Bronchial epithelial cell (primary cell): Measurements from ENCODE around the gene CNOT1. TPM values are rescaled to one million over a fixed set of nuclear protein-coding genes. Genes with fewer than 3 reads are reported as not detected.
"Not testable (repeated sequence)": the region's sequence is repeated elsewhere in the genome, so short reads cannot be mapped to it uniquely, and the experiment has no call there.

Source experiments
- DNase-seq: peaks from one replicate; pipeline ENCODE4 v3.0.0-alpha.2; 2010; ENCODE audit warnings: low read depth
- FAIRE-seq: peaks from 2 replicates; lab custom pipeline; 2011; peaks lifted over from hg19 to GRCh38; lab: Jason Lieb, UNC
- H3K27me3 ChIP-seq: 2 replicates; pipeline ENCODE4 v1.5.1; 2011; ENCODE audit warnings: low read length; ENCODE audit not compliant: control insufficient read depth, insufficient read depth
- H3K36me3 ChIP-seq: 2 replicates; pipeline ENCODE4 v1.5.1; 2011; ENCODE audit warnings: low read length; ENCODE audit not compliant: control insufficient read depth, insufficient read depth
- H3K4me3 ChIP-seq: 2 replicates; pipeline ENCODE4 v1.5.1; 2011; ENCODE audit warnings: mild to moderate bottlenecking, low read depth, low read length, control low read depth
- total RNA-seq: library from RNA; depleted of rRNA; stranded (reverse); fragments of >200 nt; gene quantifications from 2 replicates; pipeline ENCODE4 v1.2.1, GENCODE V29; 2014
- TF ChIP-seq, protein P1 (sequence below): IDR thresholded peaks from 2 replicates; pipeline ENCODE4 v1.5.1; 2011; ENCODE audit warnings: mild to moderate bottlenecking, moderate library complexity, low read length, control low read depth, inconsistent platforms; ENCODE audit not compliant: insufficient read depth, severe bottlenecking

CNOT1 gene
- total RNA-seq, 1 donor from 2014 or later, result 113 TPM

DNA sequence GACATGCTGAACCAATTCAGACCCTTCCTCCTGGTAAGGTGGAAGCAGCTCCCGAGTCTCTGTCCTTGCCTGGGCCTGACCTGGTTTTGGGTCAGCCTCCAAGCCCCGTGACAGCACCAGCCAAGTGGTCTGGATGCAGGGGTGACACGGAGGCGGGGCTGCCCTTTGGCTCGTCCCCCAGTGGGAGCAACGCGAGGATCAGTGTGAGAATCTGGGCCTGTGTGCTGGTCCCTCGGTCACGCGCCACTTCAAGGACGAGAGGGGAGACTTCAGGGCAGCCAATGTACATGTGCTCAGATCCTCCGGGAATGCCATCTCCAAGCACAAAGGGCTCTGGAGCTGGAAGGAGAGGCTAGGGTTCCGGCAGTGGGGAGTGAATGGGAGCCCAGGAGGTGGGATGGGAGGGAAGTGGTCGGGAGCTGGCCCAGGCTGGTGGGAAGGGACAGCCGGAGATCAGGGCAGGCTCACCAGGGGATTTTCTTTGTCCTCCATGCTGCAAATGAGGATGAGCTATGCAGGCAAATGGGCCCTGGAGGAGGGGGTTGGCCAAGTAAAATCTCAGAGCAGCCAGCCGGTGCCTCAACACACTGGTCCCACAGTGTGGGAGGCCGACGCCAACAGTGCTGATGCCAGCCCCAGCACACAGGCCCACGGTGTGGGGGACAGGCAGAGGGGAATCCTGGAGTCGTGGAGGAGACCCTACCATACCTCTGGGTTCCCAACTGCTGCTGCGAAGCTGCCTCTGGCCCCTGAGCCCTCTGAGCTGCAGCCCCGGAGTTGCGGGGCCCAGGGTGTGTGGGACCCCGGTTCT, 133.9 kb downstream of the CNOT1 start:
- FAIRE-seq, result no peak
- H3K27me3 ChIP-seq, result no peaks in the 10 kb centered on the region
- no peaks in the 10 kb centered on the region for H3K36me3 ChIP-seq
- H3K4me3 ChIP-seq, result no peak overlapping the region
- DNase-seq, result no peak
- TF ChIP-seq, protein P1, sequence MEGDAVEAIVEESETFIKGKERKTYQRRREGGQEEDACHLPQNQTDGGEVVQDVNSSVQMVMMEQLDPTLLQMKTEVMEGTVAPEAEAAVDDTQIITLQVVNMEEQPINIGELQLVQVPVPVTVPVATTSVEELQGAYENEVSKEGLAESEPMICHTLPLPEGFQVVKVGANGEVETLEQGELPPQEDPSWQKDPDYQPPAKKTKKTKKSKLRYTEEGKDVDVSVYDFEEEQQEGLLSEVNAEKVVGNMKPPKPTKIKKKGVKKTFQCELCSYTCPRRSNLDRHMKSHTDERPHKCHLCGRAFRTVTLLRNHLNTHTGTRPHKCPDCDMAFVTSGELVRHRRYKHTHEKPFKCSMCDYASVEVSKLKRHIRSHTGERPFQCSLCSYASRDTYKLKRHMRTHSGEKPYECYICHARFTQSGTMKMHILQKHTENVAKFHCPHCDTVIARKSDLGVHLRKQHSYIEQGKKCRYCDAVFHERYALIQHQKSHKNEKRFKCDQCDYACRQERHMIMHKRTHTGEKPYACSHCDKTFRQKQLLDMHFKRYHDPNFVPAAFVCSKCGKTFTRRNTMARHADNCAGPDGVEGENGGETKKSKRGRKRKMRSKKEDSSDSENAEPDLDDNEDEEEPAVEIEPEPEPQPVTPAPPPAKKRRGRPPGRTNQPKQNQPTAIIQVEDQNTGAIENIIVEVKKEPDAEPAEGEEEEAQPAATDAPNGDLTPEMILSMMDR, result no peak

DNA sequence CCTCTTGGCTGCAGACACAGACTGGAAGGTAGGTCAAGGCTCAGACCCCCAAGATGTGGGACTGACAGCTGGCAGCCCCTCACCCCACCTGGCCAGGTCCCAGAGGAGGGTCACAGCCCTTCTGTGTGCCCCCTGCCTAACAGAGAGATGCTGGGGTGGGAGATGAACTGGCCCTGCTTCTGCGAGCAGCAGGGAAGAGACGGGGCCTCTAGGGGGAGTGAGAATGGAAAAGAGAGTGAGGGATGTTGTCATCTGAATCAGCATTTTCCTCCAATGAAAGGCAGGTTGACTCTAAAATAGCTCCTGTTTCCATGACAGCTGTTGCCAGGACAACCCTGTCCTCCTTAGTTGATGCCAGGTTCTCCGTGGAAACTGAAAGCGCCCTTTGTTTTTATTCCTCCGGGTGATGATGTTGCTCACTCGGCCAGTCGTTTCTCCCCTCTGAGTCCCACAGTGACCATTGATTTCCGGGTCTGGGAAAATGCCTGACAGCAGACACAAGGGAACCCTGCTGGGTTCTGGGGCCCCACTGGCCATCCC, 134.6 kb downstream of the CNOT1 start:
- FAIRE-seq, result no peak
- TF ChIP-seq, protein P1, result peak; percentile 52
- no peak overlapping the region for H3K4me3 ChIP-seq

DNA sequence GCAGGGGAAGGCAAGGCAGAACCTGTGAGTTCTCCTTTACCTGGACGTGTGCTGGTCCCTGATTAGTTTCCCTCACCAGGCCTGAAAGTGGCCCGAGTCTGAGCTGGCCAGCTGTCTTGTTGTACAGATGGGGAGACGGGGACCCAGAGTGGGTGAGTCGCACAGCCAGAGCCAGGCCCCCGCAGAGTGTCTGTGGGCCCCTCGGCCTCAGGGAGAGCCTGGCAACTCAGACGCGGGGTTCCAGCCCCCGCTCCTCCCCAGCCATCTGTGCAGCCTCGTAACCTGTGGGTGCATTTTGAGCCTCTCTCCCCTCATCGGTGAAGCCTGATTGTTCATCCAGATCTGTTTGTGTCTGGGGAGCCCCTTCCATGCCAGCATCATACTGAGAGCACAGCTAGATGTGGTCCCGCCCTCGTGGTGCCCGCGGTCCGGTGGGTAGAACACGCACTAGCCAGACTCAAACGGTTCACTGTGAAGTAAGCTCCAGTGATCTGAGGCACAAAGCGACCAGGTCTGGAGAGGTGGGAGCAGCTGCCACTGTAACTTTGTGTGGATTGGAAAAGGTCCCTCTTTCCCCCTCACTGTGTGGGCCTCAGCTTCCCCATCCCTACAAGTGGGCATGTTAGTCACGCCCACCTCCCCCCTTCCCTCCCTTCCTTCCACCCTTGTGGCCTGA, 135.7 kb downstream of the CNOT1 start:
- no peak for FAIRE-seq
- TF ChIP-seq, protein P1, result no peak
- no peaks in the 10 kb centered on the region for H3K36me3 ChIP-seq
- H3K27me3 ChIP-seq, result no peaks in the 10 kb centered on the region
- no peak for DNase-seq
- no peak overlapping the region for H3K4me3 ChIP-seq

More for the DNA sequence above, 134.6 kb downstream of the CNOT1 start:
- peak; percentile 85 for DNase-seq
- Histone ChIP-seq H3K27me3 (no peaks in the 10 kb centered on the region), H3K36me3 (no peaks in the 10 kb centered on the region)

DNA sequence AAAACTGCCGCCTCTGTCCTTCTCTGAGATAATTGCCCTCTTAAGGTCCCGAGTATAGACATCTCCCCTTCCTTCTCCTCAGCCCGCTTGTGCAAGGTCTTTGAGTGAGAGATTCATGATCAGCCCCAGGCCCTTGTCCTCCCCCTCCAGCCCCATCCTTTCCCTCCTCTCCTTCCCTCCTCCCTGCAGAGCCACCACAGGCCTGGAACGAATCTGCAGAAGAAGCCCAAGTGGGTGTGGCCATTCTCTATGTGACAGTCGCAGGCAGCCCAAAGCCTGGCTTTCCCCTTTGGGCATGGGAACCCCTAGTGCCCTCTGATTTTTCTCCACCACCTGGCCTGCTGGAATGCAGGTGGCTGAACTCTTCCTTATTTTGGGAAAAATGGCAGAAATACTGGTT, 136.9 kb downstream of the CNOT1 start:
- Histone ChIP-seq H3K36me3 (no peaks in the 10 kb centered on the region), H3K4me3 (no peak overlapping the region), H3K27me3 (no peaks in the 10 kb centered on the region)
- no peak for FAIRE-seq
- DNase-seq, result no peak
- TF ChIP-seq, protein P1, result no peak

DNA sequence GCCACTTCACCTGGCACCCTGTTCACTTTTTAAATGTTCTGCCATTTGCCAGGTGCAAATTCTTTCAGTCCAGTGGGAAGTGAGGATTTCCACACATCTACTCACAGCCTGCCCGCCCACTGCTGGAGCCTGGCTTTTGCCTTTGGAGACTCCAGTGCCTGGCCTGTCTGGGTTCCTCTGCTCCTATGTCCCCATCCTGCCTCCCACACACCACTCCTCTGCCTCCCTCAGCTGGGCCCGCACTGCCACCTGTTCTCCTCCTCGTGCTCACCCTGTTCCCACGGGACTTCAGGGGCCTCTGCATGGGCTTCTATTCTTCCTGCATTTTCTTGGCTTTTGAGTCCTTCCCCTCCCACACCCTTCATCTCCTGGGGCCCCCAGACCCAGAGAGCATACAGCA, 137.6 kb downstream of the CNOT1 start:
- Histone ChIP-seq H3K27me3 (no peaks in the 10 kb centered on the region), H3K4me3 (no peak overlapping the region), H3K36me3 (no peaks in the 10 kb centered on the region)
- DNase-seq (no peak), FAIRE-seq (no peak)
- TF ChIP-seq, protein P1, result no peak

DNA sequence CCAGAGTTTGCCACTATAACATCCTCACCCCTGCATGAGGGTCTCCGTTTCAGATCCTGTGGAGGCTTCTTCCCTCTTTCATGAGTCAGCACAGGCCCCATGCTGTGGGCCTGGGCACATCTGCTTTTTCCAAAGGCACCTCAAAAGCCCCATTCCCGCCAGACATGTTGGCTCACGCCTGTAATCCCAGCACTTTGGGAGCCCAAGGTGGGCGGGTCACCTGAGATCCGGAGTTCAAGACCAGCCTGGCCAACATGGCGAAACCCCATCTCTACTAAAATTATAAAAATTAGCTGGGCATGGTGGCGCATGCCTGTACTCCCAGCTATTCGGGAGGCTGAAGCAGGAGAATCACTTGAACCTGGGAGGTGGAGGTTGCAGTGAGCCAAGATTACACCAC, 139.1 kb downstream of the CNOT1 start:
- not testable (repeated sequence) for H3K27me3 ChIP-seq, FAIRE-seq, H3K36me3 ChIP-seq, H3K4me3 ChIP-seq, DNase-seq
